Measurements from ENCODE around the gene PRKCD.

PRKCD gene

GRCh38 chr3:53171827-53172505, 11.0 kb downstream of the PRKCD start:
- no peak for DNase-seq

DNA sequence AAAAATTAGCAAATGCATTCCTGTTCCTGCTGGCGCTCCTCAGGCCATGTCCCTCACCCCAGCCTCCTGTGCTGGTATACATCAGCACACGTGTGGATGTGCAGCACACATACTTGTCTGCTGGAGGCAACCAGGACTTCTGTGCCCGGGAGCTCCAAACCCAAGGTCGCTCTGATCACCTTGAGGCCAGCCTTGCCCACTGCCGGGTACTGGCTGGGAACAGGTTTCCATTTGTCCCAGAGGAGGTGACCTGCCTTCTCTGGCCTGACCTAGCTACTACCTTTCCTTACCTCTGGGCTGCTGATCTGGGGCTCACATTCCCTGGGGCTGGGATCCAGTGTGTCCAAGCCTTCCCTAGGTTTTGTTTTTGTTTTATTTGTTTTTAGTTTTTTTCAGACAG, 12.1 kb downstream of the PRKCD start:
- no peak for DNase-seq

- no peak for DNase-seq
Observed at GRCh38 chr3:53174346-53175250, 13.6 kb downstream of the PRKCD start.

- no peak for DNase-seq
Observed at GRCh38 chr3:53175613-53176540, 14.9 kb downstream of the PRKCD start.

- DNase-seq, result no peak
Observed at GRCh38 chr3:53178246-53178645, 17.2 kb downstream of the PRKCD start.

GRCh38 chr3:53179580-53179979, 18.6 kb downstream of the PRKCD start:
- DNase-seq, result no peak

DNA sequence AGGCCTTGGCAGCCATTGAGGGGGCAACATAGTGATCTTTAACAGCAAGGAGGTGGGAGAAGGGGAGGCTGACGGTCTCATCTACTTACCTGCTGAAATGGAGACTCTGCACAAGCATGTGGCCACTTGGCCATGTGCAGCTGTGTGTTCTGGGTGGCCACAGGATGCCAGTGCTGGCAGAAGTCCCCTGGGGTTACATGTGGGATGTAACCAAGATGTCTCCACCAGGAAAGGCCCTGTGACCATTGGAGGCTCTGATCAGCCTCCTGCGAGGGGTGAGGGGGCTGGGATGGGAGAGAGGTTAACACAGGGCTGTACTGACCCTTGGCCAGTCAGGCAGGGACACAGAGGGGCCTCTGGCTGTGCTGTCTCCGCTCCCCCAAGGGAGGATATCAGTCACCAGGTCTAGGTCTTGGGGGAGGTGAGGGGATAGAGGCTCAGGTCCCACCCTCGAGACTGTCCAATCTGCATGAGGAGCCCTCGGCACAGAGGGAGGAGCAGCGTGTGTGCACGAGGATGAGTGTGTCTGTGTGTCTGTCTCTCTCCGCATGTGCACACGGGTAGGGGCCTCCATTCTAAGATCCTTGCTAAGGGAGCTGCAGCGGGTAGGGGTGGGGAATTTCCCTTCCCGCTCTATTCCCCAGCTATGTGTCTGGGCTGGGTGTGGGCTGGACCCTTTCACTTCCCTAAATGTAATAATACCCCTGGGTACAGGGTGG, 19.5 kb downstream of the PRKCD start:
- peak in 1 of 2 donors; percentile 23 for DNase-seq

DNA sequence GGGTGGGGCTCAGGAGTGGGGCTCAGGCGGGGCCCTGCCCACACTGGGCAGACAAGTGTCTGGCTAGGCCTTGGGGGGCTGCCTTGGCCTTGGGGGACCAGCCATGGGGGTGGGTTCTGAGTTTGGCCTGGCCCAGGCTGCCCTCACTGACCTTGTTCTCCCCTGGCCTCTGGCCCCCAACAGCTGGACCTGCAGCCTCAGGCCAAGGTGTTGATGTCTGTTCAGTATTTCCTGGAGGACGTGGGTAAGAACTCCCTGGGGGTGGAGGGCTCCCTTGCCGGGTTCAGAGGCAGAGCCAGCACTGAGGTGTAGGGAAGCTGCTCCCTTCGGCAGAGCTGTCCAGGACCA, 20.0 kb downstream of the PRKCD start:
- no peak for DNase-seq

DNA sequence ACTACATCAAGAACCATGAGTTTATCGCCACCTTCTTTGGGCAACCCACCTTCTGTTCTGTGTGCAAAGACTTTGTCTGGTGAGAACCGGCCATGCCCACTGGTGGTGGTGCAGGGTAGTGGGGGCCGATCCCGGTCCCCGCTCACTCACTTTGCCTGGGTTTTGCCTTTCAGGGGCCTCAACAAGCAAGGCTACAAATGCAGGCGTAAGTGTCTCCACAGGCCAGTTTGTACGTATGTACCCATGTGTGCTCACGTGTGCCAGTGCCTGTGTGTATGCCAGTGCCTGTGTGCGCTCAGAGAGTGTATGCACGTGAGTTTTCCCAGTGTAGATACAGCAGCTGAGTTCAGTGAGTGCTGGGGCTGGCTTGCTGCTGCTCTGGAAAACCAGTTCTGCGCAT, 20.5 kb downstream of the PRKCD start:
- no peak for DNase-seq

DNA sequence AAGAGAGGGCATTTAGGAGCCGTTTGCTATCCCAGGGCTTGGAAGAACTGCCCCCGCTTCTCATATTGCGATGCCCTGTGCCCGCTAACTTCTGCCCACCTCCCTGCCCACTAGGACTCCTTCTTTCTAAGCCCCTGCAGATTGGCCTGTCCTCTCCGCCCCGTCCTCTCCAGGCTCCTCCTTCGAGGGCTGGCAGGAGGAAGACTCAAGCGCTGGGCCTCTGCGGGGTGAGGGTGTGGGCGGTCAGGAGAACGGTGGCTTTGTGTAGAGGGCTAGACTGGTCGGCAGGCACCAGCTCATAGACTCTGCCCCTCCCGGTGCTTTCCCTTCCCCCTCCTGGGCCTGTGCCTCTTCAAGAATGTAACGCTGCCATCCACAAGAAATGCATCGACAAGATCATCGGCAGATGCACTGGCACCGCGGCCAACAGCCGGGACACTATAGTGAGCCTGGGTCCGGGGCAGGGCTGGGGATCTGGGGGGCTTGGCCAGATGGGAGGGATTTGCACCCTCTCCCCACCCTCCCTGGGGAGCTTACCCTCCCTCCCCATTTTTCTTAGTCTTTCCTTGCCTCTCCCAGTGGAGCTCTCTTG, 21.9 kb downstream of the PRKCD start:
- no peak for DNase-seq

DNA sequence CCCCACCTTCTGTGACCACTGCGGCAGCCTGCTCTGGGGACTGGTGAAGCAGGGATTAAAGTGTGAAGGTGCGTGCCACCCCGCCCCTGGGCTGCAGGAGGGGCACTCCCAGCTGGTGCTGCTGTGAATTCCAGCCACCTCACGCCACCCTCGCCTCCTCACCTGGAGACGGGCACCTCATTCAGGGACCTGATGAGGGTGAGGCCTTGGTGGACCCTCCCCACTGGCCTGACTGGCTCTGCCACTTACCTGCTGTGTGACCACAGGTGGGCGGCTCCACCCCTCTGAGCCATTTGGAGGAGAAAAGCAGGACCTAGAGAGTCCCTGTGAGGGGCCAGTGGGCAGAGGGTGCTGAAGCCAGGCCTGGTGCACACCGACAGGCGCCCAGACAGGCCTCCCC, 22.5 kb downstream of the PRKCD start:
- no peak for DNase-seq

DNA sequence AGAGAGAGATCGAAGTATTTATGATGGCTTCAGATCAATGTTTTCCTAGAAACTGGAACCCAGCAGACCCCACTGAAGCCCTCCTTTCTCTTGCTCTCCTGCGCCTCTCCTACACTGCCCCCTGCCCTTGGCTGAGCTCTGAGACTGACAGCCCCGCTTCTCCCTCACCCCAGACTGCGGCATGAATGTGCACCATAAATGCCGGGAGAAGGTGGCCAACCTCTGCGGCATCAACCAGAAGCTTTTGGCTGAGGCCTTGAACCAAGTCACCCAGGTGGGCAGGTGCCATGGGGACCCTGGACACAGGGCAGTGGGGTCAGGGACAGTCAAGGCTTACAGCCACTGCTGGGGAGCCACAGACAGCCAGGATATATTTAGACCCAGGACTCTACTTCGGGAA, 23.7 kb downstream of the PRKCD start:
- DNase-seq, result no peak

- no peak for DNase-seq
Observed at GRCh38 chr3:53185761-53186465, 24.9 kb downstream of the PRKCD start.

GRCh38 chr3:53186726-53187125, 25.7 kb downstream of the PRKCD start:
- no peak for DNase-seq

- no peak for DNase-seq
Observed at GRCh38 chr3:53187430-53187829, 26.4 kb downstream of the PRKCD start.

DNA sequence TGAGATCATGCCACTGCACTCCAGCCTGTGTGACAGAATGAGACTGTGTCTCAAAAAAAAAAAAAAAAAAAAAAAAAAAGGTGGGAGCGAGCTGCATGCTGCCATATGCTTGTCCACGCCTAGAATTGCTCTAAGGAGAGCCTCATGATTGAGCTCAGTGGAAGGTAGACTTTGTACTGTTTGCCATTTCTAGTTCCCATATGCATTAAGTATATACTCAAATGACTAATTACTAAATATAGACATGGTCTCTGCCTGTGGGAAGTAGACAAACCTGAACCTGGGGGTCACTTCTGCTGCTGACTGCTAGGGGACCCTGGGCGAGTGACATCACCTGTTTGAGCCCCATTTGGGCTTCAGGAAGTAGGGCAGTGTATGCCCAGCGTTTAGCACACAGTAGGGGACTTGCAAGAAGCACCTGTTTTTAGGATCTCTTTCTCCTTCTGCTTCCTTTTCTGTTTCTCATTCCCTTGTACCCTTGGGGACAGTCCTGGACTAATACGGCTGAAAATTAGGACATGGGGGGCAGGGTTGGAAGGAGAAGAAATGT, 27.2 kb downstream of the PRKCD start:
- no peak for DNase-seq

GRCh38 chr3:53188720-53189119, 27.7 kb downstream of the PRKCD start:
- DNase-seq, result no peak

GRCh38 chr3:53189276-53189675, 28.3 kb downstream of the PRKCD start:
- no peak for DNase-seq

DNA sequence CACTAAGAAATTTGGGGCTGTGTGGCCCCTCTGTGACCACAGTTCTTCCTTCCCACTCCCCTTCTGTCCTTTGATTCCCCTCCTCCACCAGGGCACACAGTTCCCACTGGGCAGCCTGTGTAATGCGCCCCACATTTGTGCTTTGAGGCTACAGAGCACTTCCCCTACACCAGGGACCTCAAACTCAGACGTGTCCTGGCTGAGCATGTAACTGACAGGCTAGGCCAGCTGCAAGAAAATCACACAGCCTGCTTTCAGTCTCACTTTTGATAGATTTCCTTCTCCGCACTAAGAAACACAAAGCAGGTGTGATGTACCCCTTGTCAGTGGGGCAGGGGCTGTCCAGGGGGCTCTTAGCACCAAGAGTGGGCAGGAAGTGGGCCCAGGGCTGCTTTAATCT, 29.6 kb downstream of the PRKCD start:
- DNase-seq, result no peak

DNA sequence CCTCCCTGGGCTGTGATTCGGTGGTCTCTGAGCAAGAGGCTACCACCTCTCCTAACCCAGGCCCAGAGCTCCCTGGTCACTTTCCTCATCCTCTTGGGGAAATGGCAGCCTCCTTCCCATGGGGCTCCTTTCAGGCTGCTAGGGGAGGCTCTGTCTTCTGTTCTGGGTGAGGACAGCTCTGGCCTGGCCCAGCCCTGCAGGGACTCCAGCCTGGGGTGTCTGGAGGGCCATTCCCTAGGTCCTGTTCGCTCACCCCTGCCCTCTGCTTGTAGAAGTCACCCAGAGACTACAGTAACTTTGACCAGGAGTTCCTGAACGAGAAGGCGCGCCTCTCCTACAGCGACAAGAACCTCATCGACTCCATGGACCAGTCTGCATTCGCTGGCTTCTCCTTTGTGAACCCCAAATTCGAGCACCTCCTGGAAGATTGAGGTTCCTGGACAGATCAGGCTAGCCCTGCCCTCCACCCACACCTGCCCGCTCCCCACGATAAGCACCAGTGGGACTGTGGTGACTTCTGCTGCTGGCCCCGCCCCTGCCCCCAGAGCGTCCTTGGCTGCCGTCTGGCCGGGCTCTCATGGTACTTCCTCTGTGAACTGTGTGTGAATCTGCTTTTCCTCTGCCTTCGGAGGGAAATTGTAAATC, 30.9 kb downstream of the PRKCD start:
- no peak for DNase-seq

DNA sequence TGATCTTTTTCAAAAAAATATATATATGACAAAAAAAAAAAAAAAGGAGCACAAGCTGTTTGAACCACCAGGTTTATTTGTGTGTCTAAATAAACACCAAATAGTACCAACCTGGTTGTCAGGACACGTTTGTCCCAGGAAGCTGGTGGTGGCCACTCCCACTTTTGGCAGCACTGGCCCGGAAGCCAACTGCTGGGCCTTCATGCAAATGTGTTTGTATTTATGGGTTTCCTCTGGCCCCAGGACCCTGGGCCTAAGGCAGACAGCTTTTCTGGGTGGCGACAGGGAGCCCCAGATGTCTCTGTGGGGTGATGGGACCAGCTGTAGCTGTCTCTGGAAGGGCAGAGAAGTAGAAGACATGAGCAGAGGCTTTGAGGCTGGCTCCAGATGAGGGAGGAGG, 31.6 kb downstream of the PRKCD start:
- DNase-seq, result no peak
